ENCODE measurements around the gene RAD51B.

GRCh38 chr14:68638141-68638999 lies 818.8 kb downstream of the RAD51B start:
- TF ChIP-seq CTCF (IDR thresholded peaks at IDR 0.05) (no peak), POLR2A (IDR thresholded peaks at IDR 0.05) (no peak), EP300 (IDR thresholded peaks at IDR 0.05) (no peak)

Data from ovary (tissue), 3 donors.